Neural crest cell (in vitro differentiated cells): Measurements from ENCODE around the gene NID1. TPM values are rescaled to one million over a fixed set of nuclear protein-coding genes. Genes with fewer than 3 reads are reported as not detected.
"Not testable (repeated sequence)": the region's sequence is repeated elsewhere in the genome, so short reads cannot be mapped to it uniquely, and the experiment has no call there.

Source experiments
- DNase-seq: peaks from one replicate; pipeline ENCODE4 v3.0.0; 2021; ENCODE audit warnings: low read depth, mixed read lengths, low spot score
- H3K27ac Mint-ChIP-seq: one replicate; pipeline ENCODE4 v1.8.0; 2021; ENCODE audit warnings: mild to moderate bottlenecking, mixed read lengths; ENCODE audit not compliant: unreplicated experiment
- H3K27me3 Mint-ChIP-seq: 2 replicates; pipeline ENCODE4 v1.8.0; 2021; ENCODE audit warnings: low read depth, mild to moderate bottlenecking, mixed read lengths
- H3K36me3 Mint-ChIP-seq: 2 replicates; pipeline ENCODE4 v1.8.0; 2021; ENCODE audit warnings: low read depth, mild to moderate bottlenecking, mixed read lengths
- H3K4me1 Mint-ChIP-seq: 2 replicates; pipeline ENCODE4 v1.8.0; 2021; ENCODE audit warnings: mixed read lengths
- H3K4me3 Mint-ChIP-seq: one replicate; pipeline ENCODE4 v1.8.0; 2021; ENCODE audit warnings: mild to moderate bottlenecking, mixed read lengths
- H3K9me3 Mint-ChIP-seq: 2 replicates; pipeline ENCODE4 v1.8.0; 2021; ENCODE audit warnings: mixed read lengths
- CTCF ChIP-seq: fragments of 200-600 bp; sonication (generic); conservative IDR thresholded peaks from 2 replicates; pipeline ENCODE4 v1.5.0; 2021; ENCODE audit warnings: antibody characterized with exemption, mild to moderate bottlenecking
- total RNA-seq: library from RNA; stranded (reverse); gene quantifications from 2 replicates; pipeline ENCODE4 v1.2.1, GENCODE V29; 2021

NID1 gene
- total RNA-seq, 1 donor from 2014 or later = 90.3 TPM

- no peak for DNase-seq
- no peak for TF ChIP-seq CTCF
- Mint-ChIP-seq H3K27me3 (no peaks in the 10 kb centered on the region), H3K4me3 (no peak overlapping the region), H3K9me3 (no peaks in the 10 kb centered on the region), H3K36me3 (no peaks in the 10 kb centered on the region), H3K27ac (no peak overlapping the region), H3K4me1 (peaks cover 9% of the 10 kb centered on the region)
Measured at GRCh38 chr1:236102611-236103010, 37.7 kb upstream of the NID1 start.

- no peak for DNase-seq
- Mint-ChIP-seq H3K27ac (no peak overlapping the region), H3K4me3 (no peak overlapping the region), H3K4me1 (peaks cover 9% of the 10 kb centered on the region), H3K27me3 (no peaks in the 10 kb centered on the region), H3K36me3 (peaks cover 6% of the 10 kb centered on the region), H3K9me3 (peaks cover 6% of the 10 kb centered on the region)
- TF ChIP-seq CTCF = no peak
Measured at GRCh38 chr1:236101233-236102200, 36.6 kb upstream of the NID1 start.

GRCh38 chr1:236100799-236101198 is 35.9 kb upstream of the NID1 start:
- H3K9me3 Mint-ChIP-seq = peaks cover 8% of the 10 kb centered on the region
- H3K36me3 Mint-ChIP-seq = peaks cover 6% of the 10 kb centered on the region
- no peak for TF ChIP-seq CTCF
- DNase-seq = no peak
- H3K4me1 Mint-ChIP-seq = peaks cover 9% of the 10 kb centered on the region
- H3K27me3 Mint-ChIP-seq = no peaks in the 10 kb centered on the region
- no peak overlapping the region for H3K27ac Mint-ChIP-seq
- H3K4me3 Mint-ChIP-seq = no peak overlapping the region

GRCh38 chr1:236099355-236099974 is 34.6 kb upstream of the NID1 start:
- Mint-ChIP-seq H3K27ac (no peak overlapping the region), H3K4me1 (peaks cover 9% of the 10 kb centered on the region), H3K9me3 (peaks cover 10% of the 10 kb centered on the region), H3K36me3 (peaks cover 6% of the 10 kb centered on the region), H3K27me3 (no peaks in the 10 kb centered on the region), H3K4me3 (no peak overlapping the region)
- DNase-seq = no peak
- no peak for TF ChIP-seq CTCF

- peaks cover 10% of the 10 kb centered on the region for H3K9me3 Mint-ChIP-seq
- H3K36me3 Mint-ChIP-seq = peaks cover 6% of the 10 kb centered on the region
- no peak overlapping the region for H3K27ac Mint-ChIP-seq
- no peak for DNase-seq
- H3K27me3 Mint-ChIP-seq = no peaks in the 10 kb centered on the region
- H3K4me3 Mint-ChIP-seq = no peak overlapping the region
- TF ChIP-seq CTCF = no peak
- peaks cover 4% of the 10 kb centered on the region for H3K4me1 Mint-ChIP-seq
Measured at GRCh38 chr1:236098267-236098666, 33.4 kb upstream of the NID1 start.

GRCh38 chr1:236096660-236097482 is 32.0 kb upstream of the NID1 start:
- not testable (repeated sequence) for H3K9me3 Mint-ChIP-seq, H3K27ac Mint-ChIP-seq, H3K27me3 Mint-ChIP-seq, H3K4me3 Mint-ChIP-seq, H3K36me3 Mint-ChIP-seq, H3K4me1 Mint-ChIP-seq
- DNase-seq = peak; percentile 36
